OCI-LY1 (cell line): ENCODE results near the gene EBP.

ENCODE experiments used
- H2AFZ ChIP-seq: fragments of 200-600 bp; sonication (generic), shearing (Covaris generic); 2 replicates; pipeline ENCODE4 v1.6.0; 2014; ENCODE audit warnings: antibody characterized with exemption, mild to moderate bottlenecking, low read length
- H3F3A ChIP-seq: fragments of 200-600 bp; sonication (generic), shearing (Covaris generic); 2 replicates; pipeline ENCODE4 v1.6.0; 2014; ENCODE audit warnings: mild to moderate bottlenecking, antibody characterized with exemption, low read length, moderate library complexity; ENCODE audit not compliant: insufficient read depth
- H3K27ac ChIP-seq: fragments of 200-600 bp; sonication (generic); 2 replicates; pipeline ENCODE4 v1.5.1; 2014; ENCODE audit warnings: low read length, mixed run types, mild to moderate bottlenecking, low read depth; ENCODE audit not compliant: poor library complexity, severe bottlenecking
- H3K27me3 ChIP-seq: fragments of 200-600 bp; sonication (generic); 2 replicates; pipeline ENCODE4 v1.6.0; 2014; ENCODE audit warnings: antibody characterized with exemption, mild to moderate bottlenecking, low read length, moderate library complexity; ENCODE audit not compliant: insufficient read depth
- H3K36me3 ChIP-seq: fragments of 200-600 bp; sonication (generic); 2 replicates; pipeline ENCODE4 v1.6.1; 2014; ENCODE audit warnings: mild to moderate bottlenecking, antibody characterized with exemption, low read length, moderate library complexity, mixed read lengths; ENCODE audit not compliant: insufficient read depth
- H3K4me1 ChIP-seq: fragments of 200-600 bp; sonication (generic); 2 replicates; pipeline ENCODE4 v1.5.1; 2014; ENCODE audit warnings: mild to moderate bottlenecking, low read length, moderate library complexity; ENCODE audit not compliant: insufficient read depth, severe bottlenecking
- H3K4me2 ChIP-seq: fragments of 200-600 bp; sonication (generic), shearing (Covaris generic); 2 replicates; pipeline ENCODE4 v1.6.1; 2014; ENCODE audit warnings: low read length
- H3K4me3 ChIP-seq: fragments of 200-600 bp; sonication (generic); 2 replicates; pipeline ENCODE4 v1.5.1; 2014; ENCODE audit warnings: low read length, low read depth, mild to moderate bottlenecking, mixed read lengths; ENCODE audit not compliant: poor library complexity, severe bottlenecking
- H3K79me2 ChIP-seq: fragments of 200-600 bp; shearing (Covaris generic); 2 replicates; pipeline ENCODE4 v1.6.1; 2016; ENCODE audit warnings: mixed run types, low read length, mixed read lengths; ENCODE audit not compliant: insufficient read depth
- H3K9ac ChIP-seq: fragments of 200-600 bp; sonication (generic), shearing (Covaris generic); 2 replicates; pipeline ENCODE4 v1.6.1; 2014; ENCODE audit warnings: mild to moderate bottlenecking, low read length, mixed read lengths
- H3K9me2 ChIP-seq: fragments of 200-600 bp; sonication (generic), shearing (Covaris generic); 2 replicates; pipeline ENCODE4 v1.6.1; 2014; ENCODE audit warnings: low read depth, mild to moderate bottlenecking, low read length, mixed read lengths
- H3K9me3 ChIP-seq: fragments of 200-600 bp; shearing (Covaris generic); 2 replicates; pipeline ENCODE4 v1.6.1; 2014; ENCODE audit warnings: low read length, mixed read lengths
- H4K20me1 ChIP-seq: fragments of 200-600 bp; sonication (generic), shearing (Covaris generic); 2 replicates; pipeline ENCODE4 v1.6.0; 2016; ENCODE audit warnings: mild to moderate bottlenecking, low read length; ENCODE audit not compliant: insufficient read depth
- EZH2 ChIP-seq: fragments of 200-600 bp; sonication (generic), shearing (Covaris generic); IDR thresholded peaks from 2 replicates; pipeline ENCODE4 v1.8.0; 2017; ENCODE audit warnings: borderline replicate concordance, mixed run types, mild to moderate bottlenecking, antibody characterized with exemption, low read length, moderate library complexity, mixed read lengths
- TF ChIP-seq, protein P1 (sequence below): fragments of 200-600 bp; sonication (generic), shearing (Covaris generic); IDR thresholded peaks from 2 replicates; pipeline ENCODE4 v1.5.1; 2017; ENCODE audit warnings: mild to moderate bottlenecking, antibody characterized with exemption, low read length, moderate library complexity, mixed read lengths

Gene EBP

DNA sequence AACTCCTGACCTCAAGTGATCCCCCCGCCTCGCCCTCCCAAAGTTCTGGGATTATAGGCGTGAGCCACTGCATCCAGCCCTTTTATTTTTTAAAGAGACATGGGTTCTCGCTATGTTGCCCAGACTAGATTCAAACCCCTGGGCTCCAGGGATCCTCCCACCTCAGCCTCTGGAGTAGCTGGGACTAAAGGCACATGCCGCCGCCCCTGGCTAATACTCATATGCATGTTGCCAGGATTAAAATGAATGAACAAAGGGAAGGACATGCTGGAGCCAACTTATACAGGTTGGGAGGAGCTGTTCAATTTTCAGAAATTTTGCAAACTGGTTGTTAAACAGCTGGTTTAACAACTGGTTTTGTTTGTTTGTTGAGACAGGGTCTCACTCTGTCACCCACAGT is 47.0 kb upstream of the EBP start:
- peaks cover 15% of the 10 kb centered on the region for H3K79me2 ChIP-seq
- H3K9ac ChIP-seq = no peak overlapping the region; the same call in 1 of the 2 replicates
- peak overlapping the region; percentile 97 for H3K4me3 ChIP-seq

DNA sequence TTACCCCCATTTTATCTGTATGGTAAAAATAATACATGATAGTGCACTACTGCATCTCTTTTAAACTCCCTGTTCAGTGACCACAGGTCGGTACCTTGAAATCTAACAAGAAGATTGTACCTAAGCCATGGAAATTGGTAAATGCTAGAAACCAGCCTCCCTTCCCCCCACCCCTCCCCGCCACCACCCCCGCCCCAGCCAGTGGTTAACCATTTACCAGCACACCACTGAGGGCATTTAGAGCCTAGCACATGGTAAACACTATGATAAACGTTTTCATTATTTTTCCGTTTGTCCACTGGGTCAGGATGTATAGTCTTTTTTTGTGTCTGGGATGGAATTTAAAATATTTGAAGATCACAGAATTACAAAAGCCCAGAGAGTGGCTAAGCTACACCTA is 46.3 kb upstream of the EBP start:
- H3K9me3 ChIP-seq = no peaks in the 10 kb centered on the region
- peaks cover 15% of the 10 kb centered on the region for H3K79me2 ChIP-seq
- peak overlapping the region; percentile 96 for H3K9ac ChIP-seq
- H3F3A ChIP-seq = no peaks in the 10 kb centered on the region
- H3K9me2 ChIP-seq = no peaks in the 10 kb centered on the region
- H3K36me3 ChIP-seq = 0 out of 2 replicates have a peak, but pooled peaks cover 7% of the 10 kb centered on the region
- TF ChIP-seq EZH2 = no peak
- TF ChIP-seq, protein P1, sequence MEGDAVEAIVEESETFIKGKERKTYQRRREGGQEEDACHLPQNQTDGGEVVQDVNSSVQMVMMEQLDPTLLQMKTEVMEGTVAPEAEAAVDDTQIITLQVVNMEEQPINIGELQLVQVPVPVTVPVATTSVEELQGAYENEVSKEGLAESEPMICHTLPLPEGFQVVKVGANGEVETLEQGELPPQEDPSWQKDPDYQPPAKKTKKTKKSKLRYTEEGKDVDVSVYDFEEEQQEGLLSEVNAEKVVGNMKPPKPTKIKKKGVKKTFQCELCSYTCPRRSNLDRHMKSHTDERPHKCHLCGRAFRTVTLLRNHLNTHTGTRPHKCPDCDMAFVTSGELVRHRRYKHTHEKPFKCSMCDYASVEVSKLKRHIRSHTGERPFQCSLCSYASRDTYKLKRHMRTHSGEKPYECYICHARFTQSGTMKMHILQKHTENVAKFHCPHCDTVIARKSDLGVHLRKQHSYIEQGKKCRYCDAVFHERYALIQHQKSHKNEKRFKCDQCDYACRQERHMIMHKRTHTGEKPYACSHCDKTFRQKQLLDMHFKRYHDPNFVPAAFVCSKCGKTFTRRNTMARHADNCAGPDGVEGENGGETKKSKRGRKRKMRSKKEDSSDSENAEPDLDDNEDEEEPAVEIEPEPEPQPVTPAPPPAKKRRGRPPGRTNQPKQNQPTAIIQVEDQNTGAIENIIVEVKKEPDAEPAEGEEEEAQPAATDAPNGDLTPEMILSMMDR = no peak
- peak overlapping the region; percentile 95 for H3K4me2 ChIP-seq
- H3K27me3 ChIP-seq = no peaks in the 10 kb centered on the region
- H3K4me1 ChIP-seq = peaks cover 19% of the 10 kb centered on the region
- peak overlapping the region; percentile 66 for H3K27ac ChIP-seq
- H3K4me3 ChIP-seq = peak overlapping the region; percentile 97
- no peak overlapping the region; the same call in 1 of the 2 replicates for H2AFZ ChIP-seq
- H4K20me1 ChIP-seq = no peaks in the 10 kb centered on the region

More for the DNA sequence above, 47.0 kb upstream of the EBP start:
- Histone ChIP-seq H3K36me3 (0 out of 2 replicates have a peak, but pooled peaks cover 4% of the 10 kb centered on the region), H3K9me3 (no peaks in the 10 kb centered on the region), H3K27ac (no peak overlapping the region), H2AFZ (no peak overlapping the region), H3K27me3 (no peaks in the 10 kb centered on the region), H3K9me2 (no peaks in the 10 kb centered on the region), H4K20me1 (no peaks in the 10 kb centered on the region), H3K4me2 (peak overlapping the region; percentile 95), H3K4me1 (peaks cover 25% of the 10 kb centered on the region), H3F3A (no peaks in the 10 kb centered on the region)
- TF ChIP-seq, protein P1 = no peak
- TF ChIP-seq EZH2 = no peak

DNA sequence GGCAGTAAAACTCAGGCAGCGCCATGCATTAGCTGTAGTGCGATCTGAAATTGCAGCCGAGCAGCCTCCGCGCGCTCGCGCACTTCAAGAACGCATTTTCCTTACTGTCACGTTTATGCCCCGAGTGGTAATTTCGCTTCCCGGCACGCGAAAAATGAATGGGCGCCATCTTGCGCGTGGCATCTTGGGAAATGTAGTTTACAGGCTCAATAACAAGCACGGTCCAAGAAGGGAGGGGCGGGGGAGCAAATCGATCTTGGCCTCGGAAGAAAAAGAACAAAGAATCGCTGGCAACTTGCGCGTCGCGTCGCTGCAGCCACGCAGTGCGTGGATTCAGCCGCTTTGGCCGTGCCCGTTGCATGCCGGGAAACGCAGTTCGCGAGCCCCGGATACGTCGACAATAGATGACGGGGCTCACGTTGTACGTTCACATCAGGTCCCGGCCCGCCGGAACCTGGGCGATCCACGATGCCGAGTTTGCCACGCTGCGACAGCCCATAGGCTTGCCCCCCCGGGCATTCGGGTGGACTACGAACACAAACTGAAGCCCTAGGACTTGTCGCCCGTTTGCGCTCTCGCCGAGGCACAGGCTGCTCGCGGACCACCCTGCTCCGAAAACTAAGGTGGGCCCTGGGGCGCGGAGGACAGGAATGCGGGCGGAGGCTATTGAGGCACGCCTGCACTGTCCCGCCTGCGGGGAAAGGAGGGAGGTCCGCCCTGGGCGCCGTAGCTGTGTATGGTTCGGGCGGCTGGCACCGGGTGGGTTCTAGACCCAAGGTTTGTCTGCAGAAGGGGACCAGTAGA is 45.6 kb upstream of the EBP start, which contains the start of gene FTSJ1:
Gene FTSJ1, plus strand, starts transcription at position 426 of the 804 bp plus-strand sequence. CDS start 1,849 bp downstream, outside the sequence.
- Histone ChIP-seq H3K4me2 (peak within 1 kb of the TSS; percentile 95), H3K79me2 (peaks cover 15% of the 10 kb centered on the region), H2AFZ (no peak within 1 kb of the TSS; the same call in 1 of the 2 replicates), H3K36me3 (peaks cover 7% of the 10 kb centered on the region; the same call in 1 of the 2 replicates), H3K4me1 (peaks cover 15% of the 10 kb centered on the region), H3K27me3 (no peaks in the 10 kb centered on the region), H4K20me1 (no peaks in the 10 kb centered on the region), H3K9me3 (no peaks in the 10 kb centered on the region), H3K9me2 (no peaks in the 10 kb centered on the region), H3K27ac (peak within 1 kb of the TSS; percentile 66), H3F3A (no peaks in the 10 kb centered on the region), H3K4me3 (peak within 1 kb of the TSS; percentile 97), H3K9ac (peak within 1 kb of the TSS; percentile 96)
- TF ChIP-seq EZH2 = no peak
- TF ChIP-seq, protein P1 = no peak
